ENCODE data around the gene LRMDA. TPM values are rescaled to one million over a fixed set of nuclear protein-coding genes. Genes with fewer than 3 reads are reported as not detected.

LRMDA gene
- total and polyA plus RNA-seq, 2 of the 4 experiments (the other 2 are of a cell fraction) = 0.07 TPM; not detected in 1

DNA sequence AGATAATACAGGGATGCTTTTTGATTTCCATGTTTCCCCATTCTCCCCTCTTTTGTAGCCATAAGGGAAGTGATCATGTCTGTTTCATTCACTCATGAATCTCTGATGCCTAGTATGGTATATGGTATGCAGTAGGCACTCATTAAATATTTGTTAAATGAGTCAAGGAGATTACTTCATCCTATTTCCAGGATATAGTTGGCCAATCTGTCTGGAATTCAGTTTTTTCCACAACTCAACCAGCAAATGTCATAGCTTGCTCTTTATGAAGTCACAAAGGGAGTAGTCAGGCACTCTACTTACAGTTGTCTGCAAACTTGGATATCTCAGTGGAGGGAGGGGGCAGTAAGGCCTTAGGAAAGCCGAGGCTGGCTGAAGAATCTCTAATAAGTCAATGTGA is 853.6 kb downstream of the LRMDA start:
- Histone ChIP-seq H2BK15ac (ENCODE audit: low read depth, low read length) (peak overlapping the region; percentile 49; the same call in 1 of the 3 replicates), H3K4me1 (ENCODE audit: control insufficient read depth, insufficient read depth, low read length) (peaks cover 11% of the 10 kb centered on the region), H3K9me1 (ENCODE audit: insufficient read depth, low read length) (no peaks in the 10 kb centered on the region), H3K4me2 (ENCODE audit: low read depth, low read length) (no peak overlapping the region), H3K23ac (ENCODE audit: low read depth, low read length) (no peak overlapping the region), H3K14ac (replicated peaks; ENCODE audit: low read depth, low read length) (0 out of 2 replicates have a peak overlapping the region, but pooled peaks have one; percentile 15), H2AFZ (replicated peaks; ENCODE audit: low read length, poor library complexity) (no peak overlapping the region), H3K79me1 (ENCODE audit: low read depth in 1 of 2, low read length in 2 of 2) (no peaks in the 10 kb centered on the region), H2BK5ac (ENCODE audit: low read depth, low read length, poor library complexity, severe bottlenecking) (peak overlapping the region; percentile 86), H3K56ac (ENCODE audit: extremely low read depth, insufficient read depth, low read length) (0 out of 2 replicates have a peak overlapping the region, but pooled peaks have one; percentile 37), H4K5ac (ENCODE audit: low read depth, low read length) (peak overlapping the region; percentile 58; the same call in 1 of the 2 replicates), H3K4me3 (ENCODE audit: insufficient read depth, low read depth, low read length) (no peak overlapping the region), H2BK120ac (ENCODE audit: low read depth, low read length) (peak overlapping the region; percentile 82), H3K36me3 (ENCODE audit: control insufficient read depth, insufficient read depth, low read length) (no peaks in the 10 kb centered on the region), H4K91ac (ENCODE audit: insufficient read depth, low read depth, low read length) (peak overlapping the region; percentile 12; the same call in 1 of the 2 replicates), H4K20me1 (ENCODE audit: insufficient read depth, low read length) (no peaks in the 10 kb centered on the region), H2AK9ac (replicated peaks; ENCODE audit: low read depth, low read length, poor library complexity) (no peak overlapping the region), H3K27me3 (ENCODE audit: control insufficient read depth, insufficient read depth, low read length) (no peaks in the 10 kb centered on the region), H2BK20ac (ENCODE audit: low read depth, low read length) (peak overlapping the region; percentile 83; the same call in 1 of the 2 replicates), H3K27ac (ENCODE audit: insufficient read depth, low read length) (no peak overlapping the region; the same call in 1 of the 2 replicates), H3K9ac (ENCODE audit: low read depth, low read length) (no peak overlapping the region), H3K4ac (ENCODE audit: low read depth, low read length) (peak overlapping the region; percentile 51; the same call in 1 of the 2 replicates), H4K8ac (ENCODE audit: low read depth in 2 of 2, low read length in 2 of 2) (peak overlapping the region; percentile 34 to 42; a peak in 3 of 4 replicates), H3K18ac (ENCODE audit: low read depth, low read length) (peak overlapping the region; percentile 90; the same call in 1 of the 2 replicates), H2AK5ac (ENCODE audit: low read depth, low read length) (no peak overlapping the region), H3K9me3 (ENCODE audit: control insufficient read depth, insufficient read depth, low read length) (no peaks in the 10 kb centered on the region)
- no peak for TF ChIP-seq RCOR1 (IDR thresholded peaks at IDR 0.05; ENCODE audit: insufficient replicate concordance, low read length)
- no peak for TF ChIP-seq RAD21 (IDR thresholded peaks at IDR 0.05; ENCODE audit: low read length)
- TF ChIP-seq, protein P1, sequence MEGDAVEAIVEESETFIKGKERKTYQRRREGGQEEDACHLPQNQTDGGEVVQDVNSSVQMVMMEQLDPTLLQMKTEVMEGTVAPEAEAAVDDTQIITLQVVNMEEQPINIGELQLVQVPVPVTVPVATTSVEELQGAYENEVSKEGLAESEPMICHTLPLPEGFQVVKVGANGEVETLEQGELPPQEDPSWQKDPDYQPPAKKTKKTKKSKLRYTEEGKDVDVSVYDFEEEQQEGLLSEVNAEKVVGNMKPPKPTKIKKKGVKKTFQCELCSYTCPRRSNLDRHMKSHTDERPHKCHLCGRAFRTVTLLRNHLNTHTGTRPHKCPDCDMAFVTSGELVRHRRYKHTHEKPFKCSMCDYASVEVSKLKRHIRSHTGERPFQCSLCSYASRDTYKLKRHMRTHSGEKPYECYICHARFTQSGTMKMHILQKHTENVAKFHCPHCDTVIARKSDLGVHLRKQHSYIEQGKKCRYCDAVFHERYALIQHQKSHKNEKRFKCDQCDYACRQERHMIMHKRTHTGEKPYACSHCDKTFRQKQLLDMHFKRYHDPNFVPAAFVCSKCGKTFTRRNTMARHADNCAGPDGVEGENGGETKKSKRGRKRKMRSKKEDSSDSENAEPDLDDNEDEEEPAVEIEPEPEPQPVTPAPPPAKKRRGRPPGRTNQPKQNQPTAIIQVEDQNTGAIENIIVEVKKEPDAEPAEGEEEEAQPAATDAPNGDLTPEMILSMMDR (conservative IDR thresholded peaks at IDR 0.05; ENCODE audit: low read depth, low read length) = 0 out of 2 replicates have a peak, but pooled peaks have one; percentile 2
- TF ChIP-seq POLR2A (IDR thresholded peaks at IDR 0.05; ENCODE audit: low read depth, low read length) = no peak
- TF ChIP-seq CEBPB (IDR thresholded peaks at IDR 0.05; ENCODE audit: low read depth, low read length) = peak; percentile 83
- TF ChIP-seq BHLHE40 (IDR thresholded peaks at IDR 0.05; ENCODE audit: low read depth, low read length) = no peak
- no peak for TF ChIP-seq MAZ (IDR thresholded peaks at IDR 0.05; ENCODE audit: borderline replicate concordance, low read depth, low read length)
- no peak for TF ChIP-seq USF2 (IDR thresholded peaks at IDR 0.05; ENCODE audit: low read depth, low read length)
- no peak for TF ChIP-seq CHD1 (IDR thresholded peaks at IDR 0.05; ENCODE audit: low read depth, low read length)
- peak; percentile 41; the same call in 1 of the 2 replicates for TF ChIP-seq FOS (IDR thresholded peaks at IDR 0.05; ENCODE audit: low read depth, low read length)
- no peak for TF ChIP-seq MXI1 (IDR thresholded peaks at IDR 0.05; ENCODE audit: borderline replicate concordance, low read depth, low read length)
- TF ChIP-seq NFE2L2 (IDR thresholded peaks at IDR 0.05; ENCODE audit: low read depth, low read length) = no peak
- TF ChIP-seq SMC3 (IDR thresholded peaks at IDR 0.05; ENCODE audit: low read depth, low read length) = no peak
- TF ChIP-seq, protein P2, sequence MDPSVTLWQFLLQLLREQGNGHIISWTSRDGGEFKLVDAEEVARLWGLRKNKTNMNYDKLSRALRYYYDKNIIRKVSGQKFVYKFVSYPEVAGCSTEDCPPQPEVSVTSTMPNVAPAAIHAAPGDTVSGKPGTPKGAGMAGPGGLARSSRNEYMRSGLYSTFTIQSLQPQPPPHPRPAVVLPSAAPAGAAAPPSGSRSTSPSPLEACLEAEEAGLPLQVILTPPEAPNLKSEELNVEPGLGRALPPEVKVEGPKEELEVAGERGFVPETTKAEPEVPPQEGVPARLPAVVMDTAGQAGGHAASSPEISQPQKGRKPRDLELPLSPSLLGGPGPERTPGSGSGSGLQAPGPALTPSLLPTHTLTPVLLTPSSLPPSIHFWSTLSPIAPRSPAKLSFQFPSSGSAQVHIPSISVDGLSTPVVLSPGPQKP (IDR thresholded peaks at IDR 0.05; ENCODE audit: borderline replicate concordance, low read depth, low read length) = no peak
- no peak for TF ChIP-seq RFX5 (IDR thresholded peaks at IDR 0.05; ENCODE audit: low read depth, low read length)
- TF ChIP-seq MAFK (IDR thresholded peaks at IDR 0.05; ENCODE audit: low read depth, low read length) = no peak
- ChIA-PET CTCF (no interaction called here), POLR2A (ENCODE audit: unreplicated experiment) (interaction anchor here (0.5 kb wide), 1 partner anchor 247 kb away, joined by 3 read pairs; no protein-coding TSS in a partner anchor)
- dilution Hi-C loops (cut with HindIII; ENCODE audit: low sequenced_read_pairs, unreplicated experiment) (no loop called here), in situ Hi-C loops (cut with MboI; ENCODE audit: low sequenced_read_pairs) (no loop called here), intact Hi-C loops (cut with micrococcal nuclease) (no loop called here)
- BruUV-seq (replicated peaks) = no TSS peak
- WGBS, 2 experiments (ENCODE audit: extremely low coverage in 2 of 2, insufficient read length in 1 of 2) = no CpG with 5 or more reads among the region's 1 CpG
- DNase-seq (peak; percentile 88), ATAC-seq (ENCODE audit: low read depth) (peak; percentile 83)

All from IMR-90 (cell line).